Bronchial epithelial cell (primary cell): Measurements from ENCODE around the gene TXNRD1. TPM values are rescaled to one million over a fixed set of nuclear protein-coding genes. Genes with fewer than 3 reads are reported as not detected.

Experiments
- DNase-seq: peaks from one replicate; pipeline ENCODE4 v3.0.0-alpha.2; 2010; ENCODE audit warnings: low read depth
- FAIRE-seq: peaks from 2 replicates; lab custom pipeline; 2011; peaks lifted over from hg19 to GRCh38; lab: Jason Lieb, UNC
- H3K27me3 ChIP-seq: 2 replicates; pipeline ENCODE4 v1.5.1; 2011; ENCODE audit warnings: low read length; ENCODE audit not compliant: control insufficient read depth, insufficient read depth
- H3K36me3 ChIP-seq: 2 replicates; pipeline ENCODE4 v1.5.1; 2011; ENCODE audit warnings: low read length; ENCODE audit not compliant: control insufficient read depth, insufficient read depth
- H3K4me3 ChIP-seq: 2 replicates; pipeline ENCODE4 v1.5.1; 2011; ENCODE audit warnings: mild to moderate bottlenecking, low read depth, low read length, control low read depth
- total RNA-seq: library from RNA; depleted of rRNA; stranded (reverse); fragments of >200 nt; gene quantifications from 2 replicates; pipeline ENCODE4 v1.2.1, GENCODE V29; 2014
- TF ChIP-seq, protein P1 (sequence below): IDR thresholded peaks from 2 replicates; pipeline ENCODE4 v1.5.1; 2011; ENCODE audit warnings: mild to moderate bottlenecking, moderate library complexity, low read length, control low read depth, inconsistent platforms; ENCODE audit not compliant: insufficient read depth, severe bottlenecking

The TXNRD1 gene
- total RNA-seq, 1 donor from 2014 or later: 88.2 TPM

DNA sequence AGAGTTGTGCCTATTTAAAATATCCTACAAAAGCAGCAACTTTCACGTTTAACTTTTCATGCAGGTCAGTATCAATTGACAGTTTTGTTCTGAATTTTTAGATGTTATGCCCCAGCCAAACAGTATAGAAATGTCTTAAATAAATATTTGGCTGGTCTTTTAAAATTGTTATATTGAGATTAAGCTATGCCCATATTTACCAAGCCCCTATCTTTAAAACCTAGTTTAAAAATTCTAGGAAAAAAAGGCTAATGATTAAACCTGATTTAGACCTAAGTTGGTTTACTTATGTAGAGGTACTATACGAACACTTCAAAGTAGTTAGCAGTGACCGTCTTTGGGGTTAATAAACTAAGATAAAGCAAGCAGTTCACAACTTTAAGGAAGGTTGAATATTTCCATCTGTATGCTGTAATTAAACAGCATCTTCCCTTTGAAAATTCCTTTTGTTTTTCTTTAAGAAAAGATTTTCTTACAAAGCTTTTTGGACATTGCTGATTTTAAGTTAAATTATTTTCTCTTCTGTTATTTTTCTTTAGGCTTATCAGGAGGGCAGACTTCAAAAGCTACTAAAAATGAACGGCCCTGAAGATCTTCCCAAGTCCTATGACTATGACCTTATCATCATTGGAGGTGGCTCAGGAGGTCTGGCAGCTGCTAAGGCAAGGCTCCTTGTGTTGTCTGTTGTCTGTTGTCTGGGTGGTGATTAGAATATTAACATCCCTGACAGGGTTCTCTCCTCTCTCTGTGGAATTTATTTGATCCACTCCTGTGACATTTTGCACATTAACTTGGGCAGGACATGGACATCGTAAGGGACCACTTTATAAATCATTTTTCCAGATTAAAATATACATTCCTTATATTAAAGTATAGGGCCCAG is 95.4 kb downstream of the TXNRD1 start:
- Histone ChIP-seq H3K27me3 (no peaks in the 10 kb centered on the region), H3K4me3 (no peak overlapping the region), H3K36me3 (peaks cover 21% of the 10 kb centered on the region)
- TF ChIP-seq, protein P1, sequence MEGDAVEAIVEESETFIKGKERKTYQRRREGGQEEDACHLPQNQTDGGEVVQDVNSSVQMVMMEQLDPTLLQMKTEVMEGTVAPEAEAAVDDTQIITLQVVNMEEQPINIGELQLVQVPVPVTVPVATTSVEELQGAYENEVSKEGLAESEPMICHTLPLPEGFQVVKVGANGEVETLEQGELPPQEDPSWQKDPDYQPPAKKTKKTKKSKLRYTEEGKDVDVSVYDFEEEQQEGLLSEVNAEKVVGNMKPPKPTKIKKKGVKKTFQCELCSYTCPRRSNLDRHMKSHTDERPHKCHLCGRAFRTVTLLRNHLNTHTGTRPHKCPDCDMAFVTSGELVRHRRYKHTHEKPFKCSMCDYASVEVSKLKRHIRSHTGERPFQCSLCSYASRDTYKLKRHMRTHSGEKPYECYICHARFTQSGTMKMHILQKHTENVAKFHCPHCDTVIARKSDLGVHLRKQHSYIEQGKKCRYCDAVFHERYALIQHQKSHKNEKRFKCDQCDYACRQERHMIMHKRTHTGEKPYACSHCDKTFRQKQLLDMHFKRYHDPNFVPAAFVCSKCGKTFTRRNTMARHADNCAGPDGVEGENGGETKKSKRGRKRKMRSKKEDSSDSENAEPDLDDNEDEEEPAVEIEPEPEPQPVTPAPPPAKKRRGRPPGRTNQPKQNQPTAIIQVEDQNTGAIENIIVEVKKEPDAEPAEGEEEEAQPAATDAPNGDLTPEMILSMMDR: no peak
- FAIRE-seq: no peak
- DNase-seq: no peak

DNA sequence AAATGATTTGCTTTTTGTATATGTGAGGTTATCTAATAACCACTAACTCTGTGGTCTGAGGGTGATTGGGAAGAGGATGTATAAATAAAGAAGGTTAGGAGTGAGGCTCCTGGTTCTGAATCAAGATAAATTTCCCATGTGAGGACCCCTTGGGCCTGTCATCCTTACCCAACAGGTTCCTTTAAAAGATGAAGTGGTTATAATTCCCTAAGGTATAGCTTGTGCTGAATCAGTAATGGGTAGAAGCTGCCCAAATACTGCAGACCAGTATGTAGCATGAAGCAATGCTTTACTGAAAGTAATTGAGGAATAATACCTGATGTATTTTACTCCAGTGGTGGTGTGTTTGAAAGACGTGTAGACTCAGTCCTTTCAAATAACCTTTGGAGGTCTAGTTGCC is 96.6 kb downstream of the TXNRD1 start:
- FAIRE-seq (no peak), DNase-seq (no peak)
- Histone ChIP-seq H3K36me3 (peaks cover 22% of the 10 kb centered on the region), H3K4me3 (no peak overlapping the region), H3K27me3 (no peaks in the 10 kb centered on the region)
- TF ChIP-seq, protein P1: no peak

DNA sequence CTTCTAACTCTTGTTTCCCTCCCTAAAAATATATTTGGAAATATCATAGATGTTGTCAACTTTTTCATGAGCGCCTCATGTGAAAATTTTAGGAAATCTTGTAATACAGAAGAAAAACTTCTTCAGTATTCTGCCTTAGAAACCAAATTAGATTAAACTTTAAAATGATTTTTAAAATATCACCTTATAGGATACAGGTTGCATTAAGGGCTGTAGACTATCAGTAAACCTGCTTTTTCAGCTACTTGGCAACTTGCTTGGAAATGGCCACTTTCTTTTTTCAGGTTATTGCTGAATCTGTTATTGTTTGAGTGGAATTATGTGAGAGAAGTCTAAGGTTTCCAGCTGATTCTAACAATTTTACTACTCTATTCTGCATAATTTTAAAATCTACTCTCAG is 97.1 kb downstream of the TXNRD1 start:
- Histone ChIP-seq H3K36me3 (peaks cover 23% of the 10 kb centered on the region), H3K27me3 (no peaks in the 10 kb centered on the region), H3K4me3 (no peak overlapping the region)
- DNase-seq: no peak
- no peak for FAIRE-seq
- TF ChIP-seq, protein P1: no peak

DNA sequence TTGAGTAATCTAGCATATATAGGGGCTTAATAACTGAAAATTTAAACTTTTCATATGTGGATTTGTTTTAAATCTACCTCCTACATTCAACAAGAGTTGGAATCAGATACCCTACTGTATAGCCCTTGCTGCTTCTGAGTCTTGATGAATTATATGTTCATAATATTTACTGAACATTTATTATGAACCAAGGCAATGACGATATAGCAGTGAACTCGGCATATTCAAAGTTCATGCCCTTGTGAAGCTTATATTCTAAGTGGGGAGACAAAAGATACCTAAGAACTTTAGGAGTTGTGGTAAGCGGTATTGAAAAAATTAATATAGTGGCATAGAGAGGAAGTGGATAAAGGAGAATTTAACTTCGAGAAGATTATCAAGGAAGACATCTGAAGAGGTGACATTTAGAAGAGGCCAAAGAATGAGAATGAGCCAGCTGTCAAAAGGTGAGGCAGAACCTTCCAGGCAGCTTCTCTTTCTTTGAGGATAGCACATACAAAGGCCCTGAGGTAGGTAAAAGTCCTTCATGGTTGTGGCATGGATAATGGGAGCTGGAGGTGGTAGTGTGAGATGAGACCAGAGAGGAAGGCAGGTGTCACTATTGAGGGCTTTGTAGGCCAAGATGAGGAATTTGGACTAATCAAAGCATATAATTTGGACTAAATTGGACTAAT is 98.1 kb downstream of the TXNRD1 start:
- Histone ChIP-seq H3K27me3 (no peaks in the 10 kb centered on the region), H3K4me3 (no peak overlapping the region), H3K36me3 (peaks cover 28% of the 10 kb centered on the region)
- TF ChIP-seq, protein P1: no peak
- DNase-seq (no peak), FAIRE-seq (no peak)

DNA sequence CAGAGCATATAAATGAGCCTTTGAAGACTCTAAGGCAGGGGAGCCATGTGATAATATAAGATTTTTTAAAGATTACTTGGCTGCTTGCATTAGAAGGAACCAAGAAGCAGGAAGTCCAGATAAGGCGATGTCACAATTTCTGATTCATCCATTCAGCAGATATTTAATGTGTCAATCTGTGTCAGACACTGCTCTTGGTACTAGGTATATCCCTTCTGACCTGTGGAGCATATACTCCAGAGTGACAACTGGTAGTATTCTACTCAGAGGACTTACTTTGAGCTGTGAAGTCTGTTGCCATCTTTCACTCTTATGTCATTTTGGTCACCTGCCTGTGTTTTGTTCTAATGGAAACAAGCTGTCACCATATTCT is 98.6 kb downstream of the TXNRD1 start:
- DNase-seq (peak; percentile 76), FAIRE-seq (no peak)
- Histone ChIP-seq H3K36me3 (peaks cover 31% of the 10 kb centered on the region), H3K4me3 (no peak overlapping the region), H3K27me3 (no peaks in the 10 kb centered on the region)
- TF ChIP-seq, protein P1: no peak
